Activated CD8-positive, alpha-beta memory T cell treated with anti-CD3 and anti-CD28 coated beads, Interleukin-2, amount 50 U/mL, for 1 hour (primary cell): Measurements from ENCODE around the gene TTC23.

Experiments used
- DNase-seq: peaks from one replicate; pipeline ENCODE4 v3.0.0-alpha.2; 2020; ENCODE audit errors: extremely low read depth

TTC23 gene

GRCh38 chr15:99165020-99165790 lies 84.2 kb downstream of the TTC23 start:
- no peak for DNase-seq

GRCh38 chr15:99164119-99164518 lies 85.3 kb downstream of the TTC23 start:
- DNase-seq, result no peak

GRCh38 chr15:99163271-99164062 lies 85.9 kb downstream of the TTC23 start:
- DNase-seq, result no peak

- no peak for DNase-seq
These were observed 90.6 kb downstream of the TTC23 start for GRCh38 chr15:99158626-99159412.

GRCh38 chr15:99157456-99157855 lies 91.9 kb downstream of the TTC23 start:
- no peak for DNase-seq

GRCh38 chr15:99155961-99156443 lies 93.4 kb downstream of the TTC23 start:
- no peak for DNase-seq

GRCh38 chr15:99154271-99154670 lies 95.1 kb downstream of the TTC23 start:
- DNase-seq, result no peak

- no peak for DNase-seq
These were observed 96.3 kb downstream of the TTC23 start for GRCh38 chr15:99153026-99153535.

GRCh38 chr15:99151156-99151555 lies 98.2 kb downstream of the TTC23 start:
- no peak for DNase-seq

GRCh38 chr15:99149366-99149765 lies 100.0 kb downstream of the TTC23 start:
- no peak for DNase-seq

- no peak for DNase-seq
These were observed 100.5 kb downstream of the TTC23 start for GRCh38 chr15:99148851-99149276.

GRCh38 chr15:99146661-99147060 lies 102.7 kb downstream of the TTC23 start:
- no peak for DNase-seq

- no peak for DNase-seq
These were observed 103.6 kb downstream of the TTC23 start for GRCh38 chr15:99145778-99146177.

GRCh38 chr15:99145005-99145404 lies 104.4 kb downstream of the TTC23 start:
- DNase-seq, result no peak

GRCh38 chr15:99143655-99144610 lies 105.4 kb downstream of the TTC23 start:
- DNase-seq, result no peak

GRCh38 chr15:99143242-99143641 lies 106.1 kb downstream of the TTC23 start:
- no peak for DNase-seq

- DNase-seq, result no peak
These were observed 106.8 kb downstream of the TTC23 start for GRCh38 chr15:99142562-99142961.

GRCh38 chr15:99141943-99142342 lies 107.4 kb downstream of the TTC23 start:
- no peak for DNase-seq

GRCh38 chr15:99140590-99140989 lies 108.8 kb downstream of the TTC23 start:
- no peak for DNase-seq

- DNase-seq, result no peak
These were observed 110.1 kb downstream of the TTC23 start for GRCh38 chr15:99139276-99139675.

GRCh38 chr15:99138491-99138982 lies 110.8 kb downstream of the TTC23 start:
- DNase-seq, result no peak
